NCI-H446 (cell line): Measurements from ENCODE around the gene SLC44A1.

Source experiments
- DNase-seq, 2 experiments: peaks; one replicate each; lab custom pipeline; 2025; lab: John Stamatoyannopoulos, UW

The SLC44A1 gene

DNA sequence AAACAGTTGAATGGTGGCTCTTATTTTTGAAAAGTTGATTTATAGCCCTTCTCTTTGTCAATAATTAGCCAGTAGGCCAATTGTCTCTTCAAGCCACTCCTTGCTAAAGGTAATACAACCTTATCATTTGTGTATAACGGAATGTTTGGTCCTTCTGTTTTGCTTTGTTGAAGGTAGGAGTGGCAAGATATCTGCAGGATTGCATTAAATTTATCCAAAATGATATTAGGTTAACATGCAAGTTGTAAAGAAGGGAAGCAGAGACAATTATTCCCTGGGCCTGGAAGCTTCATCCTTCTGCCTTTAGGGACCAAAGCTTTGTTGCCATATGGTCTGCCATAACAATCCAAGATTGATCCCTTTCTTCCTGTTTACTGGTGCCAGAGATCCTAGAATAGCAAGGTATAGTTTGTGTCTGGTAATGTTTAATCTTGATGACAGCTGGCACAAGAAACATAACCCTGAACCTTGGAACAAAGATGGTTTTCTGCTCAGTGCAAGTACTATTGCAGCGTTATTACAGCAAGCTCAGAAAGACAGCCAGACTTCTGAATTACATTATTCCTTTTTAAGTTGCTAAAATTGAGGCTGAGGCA lies 187.9 kb downstream of the SLC44A1 start:
- peak in 1 of 2 experiments; percentile 43 for DNase-seq

DNA sequence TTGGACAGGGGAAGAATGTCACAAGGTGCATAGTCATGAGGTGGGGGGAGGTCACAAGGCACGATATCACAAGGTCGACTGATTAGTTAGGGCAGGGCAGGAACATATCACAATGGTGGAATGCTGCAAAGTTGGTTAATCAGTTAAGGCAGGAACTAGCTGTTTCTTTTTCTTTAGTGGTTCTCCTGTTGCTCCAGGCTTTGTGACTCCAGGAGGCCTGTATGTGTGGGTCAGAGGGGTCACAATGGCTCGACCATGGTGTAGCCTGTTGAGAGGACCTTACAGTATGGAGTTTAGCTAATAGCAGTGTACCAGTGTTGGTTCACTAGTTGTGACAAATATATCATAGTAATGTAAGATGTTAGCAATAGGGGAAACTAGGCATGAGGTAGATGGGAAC lies 191.0 kb downstream of the SLC44A1 start:
- DNase-seq = no peak

DNA sequence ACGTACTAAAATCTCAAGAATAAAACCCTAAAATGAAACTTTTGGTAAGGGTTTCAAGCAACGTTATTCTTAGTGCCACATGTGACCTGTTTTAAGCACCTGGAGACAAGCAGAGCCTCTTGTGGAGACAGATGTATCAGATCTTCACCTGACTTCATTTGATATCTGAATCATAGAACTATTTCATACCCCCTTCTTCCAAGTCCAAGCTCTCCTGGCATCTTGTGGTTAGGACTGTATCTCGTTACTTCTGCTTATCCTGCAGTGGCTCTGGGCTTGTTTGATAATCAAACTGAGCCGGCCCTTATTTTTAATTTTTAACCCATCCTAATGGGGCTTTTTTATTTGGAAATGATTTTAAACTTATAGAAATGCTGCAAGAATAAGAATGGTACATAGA lies 192.3 kb downstream of the SLC44A1 start:
- DNase-seq = no peak

DNA sequence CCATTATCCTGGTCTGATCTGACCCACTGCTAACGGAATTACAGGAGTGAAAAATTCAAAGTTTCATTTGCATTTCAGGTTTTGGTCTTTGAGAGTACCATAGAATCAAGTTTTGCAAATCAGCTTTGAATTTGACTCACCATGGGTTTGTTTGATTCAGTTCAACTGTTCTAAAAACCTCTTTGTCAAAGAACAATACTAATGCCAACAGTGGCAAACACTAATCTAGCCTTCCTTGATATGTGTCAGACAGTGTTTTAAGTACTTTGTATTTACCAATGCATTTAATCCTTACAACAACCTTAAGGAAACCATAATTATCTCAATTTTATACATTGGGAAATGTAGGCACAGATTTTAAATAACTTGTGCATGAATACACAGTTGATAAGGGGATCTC lies 193.3 kb downstream of the SLC44A1 start:
- DNase-seq = no peak

DNA sequence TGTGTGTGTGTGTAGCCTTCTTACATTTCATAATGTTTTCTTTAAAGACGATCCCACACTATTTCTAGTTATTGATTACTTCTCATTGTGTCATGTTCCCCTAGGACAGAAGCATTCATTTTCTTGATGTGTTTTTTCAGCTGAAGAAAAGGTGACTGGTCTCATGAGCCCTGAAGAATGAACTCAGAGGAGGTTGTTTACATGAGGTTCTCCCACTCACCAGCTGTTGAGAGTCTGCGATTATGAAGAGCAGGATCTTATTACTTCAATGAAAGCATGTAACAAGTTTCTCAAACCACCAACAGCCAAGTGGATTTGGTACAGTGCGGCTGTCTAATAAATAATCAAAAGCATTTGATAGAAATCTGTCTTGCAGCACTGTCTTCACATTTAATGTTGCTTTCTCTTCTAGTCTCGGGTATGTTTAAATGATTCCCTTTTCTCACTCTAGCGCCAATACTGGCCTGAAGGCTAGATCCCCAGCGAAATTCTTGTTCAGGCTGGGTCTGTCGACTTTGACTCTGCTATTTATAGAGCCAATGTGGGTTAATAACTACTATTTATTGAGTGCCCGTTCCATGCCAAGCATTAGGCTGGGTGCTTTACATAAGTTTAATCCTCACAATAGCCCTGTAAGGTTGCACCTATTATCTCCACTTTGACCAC lies 193.8 kb downstream of the SLC44A1 start:
- DNase-seq = no peak

DNA sequence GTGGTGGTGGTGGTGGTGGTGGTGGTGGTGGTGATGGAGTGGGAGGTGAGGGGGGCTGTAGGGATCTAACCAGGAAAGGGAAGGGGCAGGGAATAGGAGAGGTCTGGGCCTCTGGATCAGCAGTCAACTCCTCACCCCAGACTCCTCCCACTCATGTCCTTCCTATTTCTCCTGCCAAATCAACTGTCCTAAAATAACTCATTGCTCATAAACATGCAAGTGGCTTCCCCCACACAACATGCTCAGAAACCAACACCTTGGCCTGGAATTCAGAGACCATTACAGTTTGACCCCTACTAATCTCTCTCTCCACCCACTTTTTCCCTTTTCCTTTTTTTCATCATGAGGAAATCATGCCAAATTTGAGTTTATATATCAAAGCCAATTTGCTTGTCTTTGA lies 195.0 kb downstream of the SLC44A1 start:
- no peak for DNase-seq

DNA sequence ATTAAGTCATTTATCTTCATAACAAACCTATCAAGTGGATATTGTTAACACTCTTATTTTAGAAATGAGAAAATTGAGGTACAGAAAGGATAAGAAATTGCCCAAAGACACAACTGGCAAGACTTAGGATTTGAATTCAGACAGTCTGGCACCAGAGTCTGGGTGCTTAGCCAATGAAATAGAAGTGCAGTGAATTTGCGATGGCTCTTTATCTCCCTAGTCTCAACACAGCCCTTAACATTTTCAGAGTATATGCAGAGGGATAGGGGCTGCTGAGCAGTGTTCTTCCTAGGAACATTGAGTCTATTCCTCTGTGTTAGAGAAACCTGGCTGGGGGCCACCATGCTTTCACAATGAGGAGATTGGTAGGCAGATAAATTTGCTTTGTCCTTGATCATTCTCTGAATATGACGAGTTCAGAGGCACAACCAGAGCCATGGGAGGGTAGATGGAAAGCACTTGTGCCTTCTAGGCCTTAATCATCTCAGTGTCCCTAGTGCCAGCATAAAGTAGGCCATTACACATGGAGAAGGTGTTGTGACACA lies 197.2 kb downstream of the SLC44A1 start:
- DNase-seq = no peak

DNA sequence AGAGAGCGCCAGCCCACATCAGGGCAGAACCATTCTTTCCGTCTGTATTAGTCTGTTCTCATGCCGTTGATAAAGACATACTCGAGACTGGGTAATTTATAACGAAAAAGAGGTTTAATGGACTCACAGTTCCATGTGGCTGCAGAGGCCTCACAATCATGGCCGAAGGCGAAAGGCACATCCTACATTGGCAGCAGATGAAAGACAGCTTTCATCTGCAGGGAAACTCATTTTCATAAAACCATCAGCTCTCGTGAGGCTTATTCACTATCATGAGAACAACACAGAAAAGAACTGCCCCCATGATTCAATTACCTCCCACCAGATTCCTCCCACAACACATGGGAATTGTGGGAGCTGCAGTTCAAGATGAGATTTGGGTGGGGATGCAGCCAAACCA lies 198.7 kb downstream of the SLC44A1 start:
- no peak for DNase-seq

DNA sequence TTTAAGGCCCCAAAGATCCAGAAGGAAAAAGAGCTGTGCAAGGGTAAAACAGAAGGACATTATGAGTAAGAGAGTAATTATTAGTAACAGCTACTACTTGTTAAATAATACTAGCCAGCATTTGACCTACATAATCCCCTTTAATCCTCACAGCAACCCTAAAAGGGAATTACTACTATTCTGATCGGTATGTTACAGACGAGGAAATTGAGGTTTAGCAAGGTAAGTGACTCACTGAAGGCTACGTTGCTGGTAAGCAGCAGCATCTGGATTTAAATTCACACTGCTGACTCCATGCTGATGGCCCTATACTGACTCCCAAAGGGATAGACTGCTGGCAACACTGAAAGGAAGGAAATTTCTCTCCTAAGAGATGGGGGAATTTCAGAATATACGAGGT lies 199.7 kb downstream of the SLC44A1 start:
- DNase-seq = no peak

DNA sequence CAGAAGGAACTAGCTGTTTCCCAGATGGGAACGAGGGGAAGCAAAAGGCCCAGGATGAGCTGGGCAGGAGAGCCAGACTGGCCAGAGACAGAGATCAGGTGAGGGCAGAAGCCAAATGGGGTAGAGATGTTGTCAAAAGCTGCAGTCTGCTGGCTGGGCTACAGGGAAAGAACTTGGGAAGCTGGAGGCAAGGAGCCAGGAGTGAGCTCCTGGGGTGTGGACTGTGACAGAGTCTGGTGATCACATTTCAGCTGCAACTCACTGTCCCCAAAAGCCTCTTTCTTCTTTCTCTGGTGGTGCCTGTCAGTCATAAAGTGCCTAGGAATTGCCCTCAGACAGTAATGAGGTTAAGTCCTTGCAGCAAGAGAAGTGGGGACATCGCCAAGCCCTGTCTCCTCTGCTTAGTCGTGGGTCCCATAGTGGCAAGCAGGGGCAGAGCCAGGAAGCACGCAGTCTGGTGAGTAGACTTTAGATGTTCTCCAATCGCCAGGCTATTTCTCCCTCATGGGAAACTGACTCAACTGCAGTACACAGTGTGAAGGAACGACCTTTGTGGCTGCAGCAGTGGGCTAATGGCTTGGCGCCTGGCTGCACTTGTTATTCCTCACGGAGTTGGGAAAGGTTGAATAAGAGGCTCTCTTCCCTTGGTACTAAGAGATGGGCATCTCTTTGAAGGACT lies 200.9 kb downstream of the SLC44A1 start:
- no peak for DNase-seq

DNA sequence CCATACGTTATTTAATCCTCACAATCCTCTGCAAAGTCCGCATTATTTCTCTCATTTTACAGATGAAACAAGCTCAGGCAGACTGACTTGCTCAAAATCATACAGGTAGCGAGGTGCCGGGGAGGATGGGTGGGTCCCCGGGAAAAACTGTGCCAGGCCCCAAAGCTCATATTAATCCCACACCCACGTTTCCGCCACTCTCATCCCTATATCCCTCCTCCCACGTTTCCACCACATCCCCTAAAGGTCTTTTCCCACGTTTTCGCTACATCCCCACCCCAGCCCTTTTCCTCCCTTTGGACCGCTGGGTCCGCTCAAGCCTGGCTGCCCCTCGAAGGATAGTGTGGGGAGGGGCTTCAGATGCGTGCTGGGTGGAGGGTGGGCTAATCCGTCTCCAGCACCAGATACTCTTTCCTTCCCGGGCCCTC lies 202.9 kb downstream of the SLC44A1 start:
- no peak for DNase-seq

DNA sequence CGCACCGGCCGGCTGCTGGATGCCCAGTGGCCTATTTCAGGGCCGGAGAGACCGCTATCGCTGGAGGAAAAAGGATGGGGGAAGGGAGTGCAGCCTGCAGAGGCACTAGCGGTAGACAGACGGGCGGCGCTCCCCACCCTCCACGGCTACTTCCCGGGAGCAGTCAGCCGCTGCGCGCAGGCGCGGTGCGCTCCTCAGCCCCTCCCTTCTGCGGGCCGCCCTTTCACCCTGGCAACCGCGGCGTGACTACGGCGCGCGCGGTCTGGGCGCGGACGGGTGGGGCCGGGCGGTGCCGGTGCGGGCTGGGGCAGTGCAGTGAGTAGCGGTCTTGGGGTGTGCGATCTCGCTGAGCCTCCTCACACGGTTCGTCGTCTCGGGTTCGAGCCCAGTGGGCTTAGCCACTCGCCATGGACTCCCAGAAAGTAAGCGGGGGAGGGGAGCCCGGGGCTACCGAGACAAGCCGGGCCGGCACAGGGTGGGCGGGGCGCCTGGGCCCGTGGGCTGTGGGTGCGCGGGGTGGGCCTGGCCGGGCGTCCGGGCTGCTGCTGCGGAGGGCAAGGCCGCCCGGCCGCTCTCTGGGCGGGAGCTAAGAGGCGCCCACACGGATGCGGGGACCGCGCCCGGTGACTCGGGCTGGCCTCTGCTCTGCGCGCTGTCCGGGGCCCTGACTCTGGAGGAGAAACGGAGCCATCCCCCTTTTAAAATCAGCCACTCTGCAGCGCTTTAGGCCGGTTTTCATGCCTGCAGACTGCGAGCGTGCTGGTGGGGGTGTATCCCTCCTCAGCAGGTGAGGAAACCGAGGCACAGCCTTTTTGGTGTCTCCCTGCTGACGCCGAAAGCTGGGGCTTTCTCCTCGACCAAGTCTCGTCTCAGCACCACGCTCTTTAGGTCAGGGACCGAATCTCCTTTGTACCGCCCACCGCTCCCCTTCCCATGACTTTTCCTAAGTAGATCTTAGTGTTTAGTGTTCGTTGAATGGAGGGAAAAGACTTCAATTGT lies 203.7 kb downstream of the SLC44A1 start, which contains the start of gene FSD1L:
TSS of gene FSD1L (plus strand) at position 221 of the 999 bp plus-strand sequence. CDS start at position 408, 187 bp downstream.
- peak; percentile 29 to 81 for DNase-seq

DNA sequence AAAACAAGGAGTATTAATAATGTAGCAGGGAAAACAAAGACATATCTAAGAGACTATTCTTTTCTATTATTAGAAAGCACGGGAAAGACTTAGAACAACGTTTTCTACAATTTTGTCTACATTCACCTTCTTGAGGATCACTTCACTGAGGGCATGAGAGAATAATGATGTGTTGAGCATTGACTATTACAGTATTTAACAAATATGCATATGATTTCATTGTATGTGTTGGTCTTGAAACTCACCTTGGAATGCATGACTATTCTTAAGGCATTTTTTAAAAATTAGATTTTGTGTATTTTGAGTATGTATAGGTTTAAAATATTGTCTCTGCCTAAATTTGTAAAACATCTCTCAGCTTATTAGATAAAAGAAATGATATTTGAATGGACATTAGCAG lies 204.6 kb downstream of the SLC44A1 start:
- no peak for DNase-seq

DNA sequence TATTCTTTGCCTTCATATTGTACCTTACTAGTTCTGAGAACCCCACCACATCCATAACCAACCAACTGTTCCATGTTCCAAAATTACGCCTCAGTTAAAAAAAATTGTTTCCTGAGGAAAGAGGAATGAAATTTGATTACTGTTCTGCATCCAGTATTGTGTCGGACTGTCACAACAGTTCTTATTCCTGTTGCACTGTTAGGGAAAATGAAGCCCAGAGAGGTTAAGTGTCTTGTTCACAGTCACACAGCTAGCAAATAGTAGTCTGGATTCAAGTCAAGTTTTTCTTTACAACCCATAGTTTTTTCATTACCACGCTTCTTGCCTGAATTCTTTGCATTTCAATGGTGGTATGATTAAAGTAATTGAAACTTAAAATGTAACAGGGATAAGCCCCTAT lies 207.7 kb downstream of the SLC44A1 start:
- DNase-seq = no peak

DNA sequence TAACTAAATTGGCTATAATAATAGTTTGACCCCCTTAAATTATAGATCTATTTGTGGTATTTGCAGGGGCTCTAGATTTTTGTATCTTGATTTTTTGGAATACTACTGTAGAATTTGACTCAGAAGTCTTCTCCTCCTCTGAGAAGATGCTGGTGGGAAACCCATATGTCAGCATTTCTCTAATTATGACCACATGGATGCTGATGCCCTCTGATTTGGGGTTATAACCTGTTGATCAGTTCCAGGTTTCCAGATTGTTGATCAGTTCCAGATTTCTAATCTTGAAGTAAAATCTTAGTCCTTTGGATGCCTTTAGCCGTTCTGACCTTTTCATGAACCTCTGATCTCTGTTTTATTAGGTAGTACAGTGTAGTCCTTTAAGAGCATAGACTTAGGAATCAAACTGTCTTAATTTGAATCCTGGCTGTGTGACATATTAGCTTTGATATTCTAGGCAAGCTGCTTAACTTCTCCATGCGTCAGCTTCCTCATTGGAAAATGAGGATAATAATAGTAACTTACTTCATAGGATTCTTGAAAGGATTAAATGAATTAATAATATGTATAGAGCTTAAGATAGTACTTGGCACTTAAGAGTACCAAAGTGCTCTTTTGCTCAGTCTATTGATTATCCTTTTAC lies 211.5 kb downstream of the SLC44A1 start:
- DNase-seq = no peak

DNA sequence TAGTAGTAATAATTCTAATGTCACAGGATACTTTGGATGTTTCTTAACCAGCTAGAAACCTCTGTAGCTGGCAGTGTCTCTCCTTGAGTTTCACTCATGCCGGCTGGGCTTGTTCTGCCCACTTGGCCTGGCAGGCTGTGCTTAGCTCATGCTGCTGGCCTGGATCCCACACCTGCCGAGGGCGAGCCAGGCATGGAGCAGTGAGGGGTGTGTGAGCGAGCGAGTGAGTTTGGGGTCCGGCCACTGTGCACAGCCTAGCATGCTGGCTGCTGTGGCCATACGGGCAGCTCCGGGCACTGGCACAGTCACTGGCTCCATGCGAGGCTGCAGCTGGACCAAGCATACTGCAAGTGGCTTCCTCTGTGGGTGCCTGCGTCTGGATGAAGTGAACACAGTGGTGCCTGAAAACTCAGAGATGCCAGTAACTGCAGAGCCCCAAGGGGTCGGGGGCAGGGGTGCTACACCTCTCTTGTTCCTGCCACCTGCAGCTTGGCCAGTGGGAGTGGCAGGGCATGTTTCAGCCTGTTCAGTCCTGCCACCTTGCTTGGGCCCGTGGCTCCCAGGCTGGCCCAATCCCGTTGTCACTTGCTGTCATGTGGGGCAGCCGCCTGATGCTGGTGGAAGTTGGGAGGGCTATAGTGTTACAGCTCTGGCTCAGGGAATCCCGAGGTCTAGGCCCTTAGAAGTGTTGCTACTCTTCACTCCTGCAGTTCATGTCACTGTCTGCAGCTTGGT lies 213.3 kb downstream of the SLC44A1 start:
- peak; percentile 6 to 24 for DNase-seq

DNA sequence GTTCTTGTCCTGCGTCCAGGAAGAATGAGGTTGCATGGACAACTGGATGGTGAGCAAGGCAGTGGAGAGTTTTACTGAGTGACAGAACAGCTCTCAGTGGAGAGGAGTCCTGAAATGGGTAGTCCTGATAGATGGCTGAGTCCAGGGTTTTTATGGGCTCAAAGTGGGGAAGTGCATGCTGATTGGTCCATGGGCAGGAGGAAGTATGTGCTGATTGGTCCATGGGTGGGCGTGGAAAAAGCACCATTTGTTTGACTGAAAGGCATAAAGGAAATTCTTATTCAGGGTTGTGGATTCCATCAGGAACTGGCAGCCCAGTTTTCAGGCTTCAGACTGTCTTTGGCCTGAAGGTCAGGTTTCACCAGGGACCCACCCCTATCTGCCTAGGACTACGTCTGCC lies 214.0 kb downstream of the SLC44A1 start:
- DNase-seq = no peak

DNA sequence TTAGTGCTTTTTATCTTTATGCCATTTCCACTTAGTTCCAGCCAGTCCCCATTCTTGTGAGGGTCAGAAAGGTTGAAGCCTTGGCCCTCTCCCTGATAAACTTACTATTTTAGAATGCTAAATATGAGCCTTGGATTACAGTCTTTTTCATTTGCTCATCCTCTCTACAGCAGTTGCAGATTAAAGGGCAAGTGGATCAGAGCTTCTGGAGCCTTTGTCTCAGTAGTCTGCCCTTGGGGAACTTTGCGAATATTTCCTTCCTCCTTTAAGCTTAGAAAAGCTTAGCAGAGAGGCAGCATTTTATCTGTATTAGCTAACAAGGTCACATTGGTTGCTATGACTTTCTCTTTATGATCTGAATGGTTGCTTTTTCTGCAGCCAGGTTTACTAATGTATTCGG lies 214.9 kb downstream of the SLC44A1 start:
- no peak for DNase-seq

DNA sequence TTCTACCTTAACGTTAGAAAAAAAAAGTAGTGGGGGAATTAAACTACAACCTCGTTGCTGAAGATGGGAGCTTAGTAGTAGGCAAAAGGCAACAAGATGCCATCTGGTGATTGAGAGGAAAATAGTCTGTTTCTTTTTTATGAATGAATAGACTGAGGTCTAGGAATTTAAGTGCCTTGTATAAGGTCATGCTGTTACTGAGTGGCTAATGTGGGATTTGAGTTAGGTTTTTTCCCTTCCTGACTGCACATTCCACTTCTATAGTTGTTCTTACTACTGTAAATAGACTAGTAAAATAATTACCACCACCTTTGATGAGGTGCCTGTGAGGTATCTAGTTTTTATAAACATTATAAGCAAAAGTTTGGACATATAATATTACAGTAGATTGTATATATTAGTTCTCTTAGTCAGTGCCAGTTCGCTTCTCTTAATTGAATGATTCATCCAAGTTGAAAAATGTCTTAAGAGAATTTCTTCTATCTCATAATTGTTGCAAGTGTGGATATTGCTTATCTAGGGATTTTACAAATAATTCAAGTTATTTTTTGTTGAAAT lies 222.5 kb downstream of the SLC44A1 start:
- no peak for DNase-seq

DNA sequence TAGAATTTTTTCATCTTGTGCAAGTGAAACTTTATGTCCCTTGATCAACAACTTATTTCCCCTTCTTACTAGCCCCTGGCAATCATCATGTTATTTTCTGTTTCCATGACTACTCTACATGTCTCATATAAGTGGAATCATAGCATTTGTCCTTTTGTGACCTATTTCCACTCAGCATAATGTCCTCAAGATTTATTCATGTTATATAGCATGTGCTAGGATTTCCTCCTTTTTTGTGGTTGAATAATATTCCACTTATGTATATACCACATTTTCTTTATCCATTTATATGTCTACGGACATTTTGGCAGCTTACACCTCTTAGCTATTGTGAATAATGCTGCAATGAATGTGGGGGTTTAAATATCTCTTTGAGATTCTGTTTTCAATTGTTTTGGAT lies 224.4 kb downstream of the SLC44A1 start:
- no peak for DNase-seq
